BJ (cell line): ENCODE results near the gene FAM237B. TPM values are rescaled to one million over a fixed set of nuclear protein-coding genes. Genes with fewer than 3 reads are reported as not detected.

Experiments
- CTCF ChIA-PET: fragments of 350-600 bp; formaldehyde crosslinking; extraction: SDS; loops from one replicate; lab custom pipeline; 2021; ENCODE audit warnings: antibody characterized with exemption, inconsistent platforms; lab: Yijun Ruan, JAX
- POLR2A ChIA-PET: fragments of 300-600 bp; sonication (Branson Sonifier 250); formaldehyde crosslinking; extraction: SDS; loops from one replicate; lab custom pipeline; 2021; ENCODE audit warnings: antibody characterized with exemption; lab: Charles Lee
- DNase-seq: peaks from one replicate; pipeline ENCODE4 v3.0.0-alpha.2; 2011; ENCODE audit warnings: low read depth
- H3K27me3 ChIP-seq: 2 replicates; pipeline ENCODE4 v1.6.0; 2011; ENCODE audit warnings: low read length; ENCODE audit not compliant: control insufficient read depth, insufficient read depth
- H3K36me3 ChIP-seq: 2 replicates; pipeline ENCODE4 v1.5.1; 2011; ENCODE audit warnings: low read length; ENCODE audit not compliant: control insufficient read depth, insufficient read depth
- H3K4me3 ChIP-seq: 2 replicates; pipeline ENCODE4 v1.5.1; 2011; ENCODE audit warnings: low read depth, mild to moderate bottlenecking, control low read depth, low read length
- polyA plus RNA-seq: library from polyadenylated mRNA; depleted of rRNA; stranded (reverse); fragments of >200 nt; gene quantifications from 2 replicates; pipeline ENCODE4 v1.2.3, GENCODE V29; 2011; rRNA removed
- TF ChIP-seq, protein P1 (sequence below): IDR thresholded peaks from 2 replicates; pipeline ENCODE4 v1.5.1; 2011; ENCODE audit warnings: low read depth, mild to moderate bottlenecking, control low read depth, inconsistent platforms, low read length, moderate library complexity; ENCODE audit not compliant: insufficient read depth

FAM237B gene
- polyA plus RNA-seq, 1 experiment = not detected

GRCh38 chr7:90267263-90267858 is 53.7 kb downstream of the FAM237B start:
- TF ChIP-seq, protein P1, sequence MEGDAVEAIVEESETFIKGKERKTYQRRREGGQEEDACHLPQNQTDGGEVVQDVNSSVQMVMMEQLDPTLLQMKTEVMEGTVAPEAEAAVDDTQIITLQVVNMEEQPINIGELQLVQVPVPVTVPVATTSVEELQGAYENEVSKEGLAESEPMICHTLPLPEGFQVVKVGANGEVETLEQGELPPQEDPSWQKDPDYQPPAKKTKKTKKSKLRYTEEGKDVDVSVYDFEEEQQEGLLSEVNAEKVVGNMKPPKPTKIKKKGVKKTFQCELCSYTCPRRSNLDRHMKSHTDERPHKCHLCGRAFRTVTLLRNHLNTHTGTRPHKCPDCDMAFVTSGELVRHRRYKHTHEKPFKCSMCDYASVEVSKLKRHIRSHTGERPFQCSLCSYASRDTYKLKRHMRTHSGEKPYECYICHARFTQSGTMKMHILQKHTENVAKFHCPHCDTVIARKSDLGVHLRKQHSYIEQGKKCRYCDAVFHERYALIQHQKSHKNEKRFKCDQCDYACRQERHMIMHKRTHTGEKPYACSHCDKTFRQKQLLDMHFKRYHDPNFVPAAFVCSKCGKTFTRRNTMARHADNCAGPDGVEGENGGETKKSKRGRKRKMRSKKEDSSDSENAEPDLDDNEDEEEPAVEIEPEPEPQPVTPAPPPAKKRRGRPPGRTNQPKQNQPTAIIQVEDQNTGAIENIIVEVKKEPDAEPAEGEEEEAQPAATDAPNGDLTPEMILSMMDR = no peak
- ChIA-PET CTCF (interaction anchor here (0.9 to 1.9 kb wide), 4 partner anchors 56 to 159 kb away, joined by 3 to 7 read pairs (median 5); partner anchors contain the start of genes STEAP1 and STEAP2), POLR2A (no interaction called here)
- no peak for DNase-seq
- Histone ChIP-seq H3K36me3 (no peaks in the 10 kb centered on the region), H3K27me3 (no peaks in the 10 kb centered on the region), H3K4me3 (no peak overlapping the region)

- no peak for DNase-seq
- ChIA-PET POLR2A (no interaction called here), CTCF (interaction anchor here (0.8 to 1.1 kb wide), 4 partner anchors 56 to 160 kb away, joined by 3 to 7 read pairs (median 3); partner anchors contain the start of genes STEAP1 and STEAP2)
- Histone ChIP-seq H3K4me3 (no peak overlapping the region), H3K27me3 (no peaks in the 10 kb centered on the region), H3K36me3 (no peaks in the 10 kb centered on the region)
- TF ChIP-seq, protein P1 = no peak
Observed at GRCh38 chr7:90266808-90267207, 54.3 kb downstream of the FAM237B start.

Other genes starting within 250 kb of the FAM237B start
- 2.7 and 6.9 TPM in 2 replicates for gene STEAP1, start 166.8 kb downstream of the FAM237B start, polyA plus RNA-seq
- 2.1 and 5.1 TPM in 2 replicates for gene STEAP2, start 109.6 kb downstream of the FAM237B start, polyA plus RNA-seq
- 0.90 and 2.3 TPM in 2 replicates for gene CFAP69, start 76.1 kb downstream of the FAM237B start, polyA plus RNA-seq
- gene GTPBP10, start 25.4 kb upstream of the FAM237B start, polyA plus RNA-seq = 4.2 and 13.2 TPM in 2 replicates
- gene CLDN12, start 82.2 kb upstream of the FAM237B start, polyA plus RNA-seq = 61.8 and 71.0 TPM in 2 replicates
- gene PTTG1IP2, start 148.3 kb upstream of the FAM237B start, polyA plus RNA-seq = not detected in 2 replicates